DMS 273 (cell line): Measurements from ENCODE around the gene KRTAP1-3.

ENCODE experiments used
- DNase-seq: peaks from one replicate; lab custom pipeline; 2025; ENCODE audit not compliant: unreplicated experiment; lab: John Stamatoyannopoulos, UW

Gene KRTAP1-3

DNA sequence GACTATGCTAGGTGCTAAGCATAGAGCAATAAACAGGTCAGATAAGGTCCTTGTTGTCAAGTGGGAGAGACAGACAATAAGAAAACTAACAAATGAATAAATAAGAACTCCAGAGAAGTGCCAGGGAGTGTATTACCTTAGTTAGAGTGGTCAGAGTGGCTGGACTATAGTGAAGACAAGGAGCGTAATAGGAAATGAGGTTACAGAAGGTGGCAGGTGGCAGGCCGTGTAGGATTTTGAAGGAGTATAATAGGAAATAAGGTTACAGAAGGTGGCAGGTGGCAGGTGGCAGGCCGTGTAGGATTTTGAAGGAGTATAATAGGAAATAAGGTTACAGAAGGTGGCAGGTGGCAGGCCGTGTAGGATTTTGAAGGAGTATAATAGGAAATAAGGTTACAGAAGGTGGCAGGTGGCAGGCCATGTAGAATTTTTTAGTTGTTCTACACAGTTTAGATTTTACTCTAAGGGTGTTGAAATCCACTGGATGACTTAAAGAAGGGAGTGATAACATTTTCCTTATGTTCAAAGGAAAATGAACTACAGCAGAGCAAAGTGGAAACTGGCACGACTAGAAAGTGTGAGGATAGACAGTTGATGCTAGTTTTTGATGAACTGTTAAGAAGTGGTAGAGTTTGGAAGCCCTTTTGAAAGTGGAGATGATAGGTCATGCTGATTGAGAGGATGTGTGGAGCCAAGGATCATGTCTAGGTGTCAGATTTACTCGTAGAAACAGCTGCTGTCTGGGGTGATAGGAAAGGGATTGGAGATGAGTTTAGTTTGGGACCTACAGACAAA is 22.2 kb downstream of the KRTAP1-3 start:
- no peak for DNase-seq

DNA sequence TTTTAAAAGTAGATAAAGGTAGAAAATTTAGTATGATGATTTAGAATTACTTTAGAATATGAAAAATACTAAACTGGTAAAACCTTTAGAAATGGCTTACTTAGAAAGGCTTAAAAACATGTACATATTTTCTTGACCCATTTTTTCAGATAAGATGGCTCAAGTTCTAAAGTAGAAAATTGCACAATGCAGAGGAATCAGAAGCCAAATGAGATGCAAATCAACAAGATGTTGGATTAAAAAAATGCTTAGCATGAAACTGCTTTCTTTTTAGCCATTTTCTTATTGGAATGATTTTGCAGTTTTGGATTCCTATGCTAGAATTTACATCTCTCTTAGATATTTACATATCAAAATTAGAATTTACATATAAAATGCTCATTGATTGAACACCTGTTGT is 24.2 kb downstream of the KRTAP1-3 start:
- DNase-seq: no peak

GRCh38 chr17:41009936-41010335 is 24.7 kb downstream of the KRTAP1-3 start:
- no peak for DNase-seq

GRCh38 chr17:41009301-41009760 is 25.3 kb downstream of the KRTAP1-3 start:
- no peak for DNase-seq

- peak; percentile 57 for DNase-seq
These were observed 25.9 kb downstream of the KRTAP1-3 start, which contains the start of gene KRTAP3-1 for GRCh38 chr17:41008811-41009210. Gene KRTAP3-1 (minus strand): TSS chr17:41009128. CDS start chr17:41009074, 54 bp downstream.

DNA sequence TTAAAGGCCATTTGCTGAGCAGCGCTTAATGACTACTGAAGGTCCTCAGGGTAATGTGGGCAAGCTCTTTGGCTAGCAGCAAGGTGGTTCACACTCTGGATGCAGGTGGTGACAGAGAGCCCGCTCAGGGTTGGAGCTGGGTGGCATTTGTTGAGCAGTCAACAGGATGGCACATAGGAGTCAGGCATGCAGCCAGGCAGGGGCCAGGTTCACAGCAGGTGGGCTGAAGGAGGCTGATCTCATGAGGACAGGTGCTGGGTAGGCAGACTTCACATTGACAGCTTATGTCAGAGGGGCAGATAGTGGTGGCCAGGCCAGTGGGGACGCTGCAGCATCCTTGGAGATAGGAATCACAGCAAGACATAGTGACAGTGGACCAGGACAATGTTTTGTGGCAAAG is 30.3 kb downstream of the KRTAP1-3 start:
- DNase-seq: no peak

GRCh38 chr17:41003926-41004325 is 30.7 kb downstream of the KRTAP1-3 start:
- no peak for DNase-seq

DNA sequence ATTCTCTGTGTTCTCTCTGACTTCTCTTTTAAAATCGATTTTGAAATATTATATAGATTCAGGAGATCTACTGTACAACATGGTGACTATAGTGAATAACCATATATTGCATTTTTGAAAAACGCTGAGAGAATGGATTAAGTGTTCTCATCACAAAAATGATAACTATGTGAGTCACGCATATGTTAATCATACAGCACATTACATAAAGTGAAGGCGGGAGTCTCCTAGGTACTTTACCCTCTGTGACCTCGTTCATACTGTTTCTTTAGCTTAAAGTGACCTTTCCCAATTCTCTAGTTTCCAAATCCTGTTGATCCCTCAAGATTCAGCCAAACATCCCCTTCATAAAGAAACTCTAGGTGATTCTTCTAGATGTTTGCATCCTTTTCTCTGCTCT is 31.9 kb downstream of the KRTAP1-3 start:
- DNase-seq: no peak

GRCh38 chr17:41001795-41002194 is 32.9 kb downstream of the KRTAP1-3 start:
- DNase-seq: no peak

DNA sequence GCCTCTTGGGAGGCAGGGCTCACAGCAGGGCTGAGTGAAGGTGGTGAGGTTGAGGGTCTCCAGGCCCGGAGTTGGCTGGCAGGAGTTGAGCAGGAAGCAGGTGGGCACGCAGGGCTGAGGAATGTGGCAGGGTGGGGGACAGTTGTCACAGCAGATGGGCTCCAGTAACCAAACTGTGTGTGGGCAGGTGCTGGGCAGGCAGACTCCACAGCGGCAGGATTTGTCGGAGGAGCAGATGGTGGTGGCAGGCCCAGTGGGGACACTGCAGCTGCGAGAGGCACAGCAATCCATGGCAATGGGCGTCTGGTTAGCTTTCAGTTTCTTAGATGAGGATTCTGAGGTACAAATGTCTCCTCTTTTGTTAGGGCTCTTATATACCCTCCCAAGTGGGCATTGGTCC is 35.1 kb downstream of the KRTAP1-3 start, which contains the start of gene KRTAP3-2:
Gene KRTAP3-2 (minus strand): TSS at position 344 of the 400 bp plus-strand sequence. CDS start 53 bp downstream, at position 291.
- DNase-seq: peak; percentile 52

DNA sequence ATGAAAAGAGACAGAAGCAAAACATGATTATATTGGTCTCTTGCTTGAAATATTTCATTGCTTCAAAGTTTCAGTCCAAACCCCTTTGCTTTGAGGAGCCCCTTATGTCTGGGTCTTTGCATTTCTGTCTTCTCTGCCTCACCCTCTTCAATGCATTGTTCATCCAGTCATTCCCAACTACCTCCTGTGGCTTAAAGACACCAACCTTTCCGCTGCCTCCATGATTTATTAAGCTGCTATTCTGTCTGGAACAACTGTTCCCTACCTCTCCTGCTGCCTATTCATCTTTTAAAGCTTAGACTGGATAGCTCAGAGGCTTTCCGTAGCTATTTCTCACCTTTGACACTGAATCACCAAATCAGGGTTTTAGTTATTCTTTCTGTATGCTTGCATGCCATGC is 37.3 kb downstream of the KRTAP1-3 start:
- no peak for DNase-seq

DNA sequence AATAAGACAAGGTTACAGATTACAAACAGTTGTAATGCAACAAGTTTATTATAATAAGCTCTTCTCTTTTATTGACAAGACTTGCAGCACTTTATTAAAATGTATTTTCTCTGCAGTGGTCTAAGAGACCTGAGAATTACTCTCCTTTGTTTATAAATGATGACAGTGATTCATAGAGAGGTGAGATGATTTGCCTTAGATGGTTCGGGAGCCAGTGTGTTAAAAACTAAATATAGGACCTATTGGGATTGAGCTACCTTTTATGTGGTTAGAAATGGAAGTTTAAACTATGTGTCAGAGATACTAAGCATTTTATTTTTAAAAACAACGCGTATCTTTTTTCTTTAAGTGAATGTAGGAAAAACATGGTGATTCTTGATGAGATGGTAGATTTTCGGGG is 37.8 kb downstream of the KRTAP1-3 start:
- no peak for DNase-seq

GRCh38 chr17:40995116-40995515 is 39.6 kb downstream of the KRTAP1-3 start:
- DNase-seq: no peak

DNA sequence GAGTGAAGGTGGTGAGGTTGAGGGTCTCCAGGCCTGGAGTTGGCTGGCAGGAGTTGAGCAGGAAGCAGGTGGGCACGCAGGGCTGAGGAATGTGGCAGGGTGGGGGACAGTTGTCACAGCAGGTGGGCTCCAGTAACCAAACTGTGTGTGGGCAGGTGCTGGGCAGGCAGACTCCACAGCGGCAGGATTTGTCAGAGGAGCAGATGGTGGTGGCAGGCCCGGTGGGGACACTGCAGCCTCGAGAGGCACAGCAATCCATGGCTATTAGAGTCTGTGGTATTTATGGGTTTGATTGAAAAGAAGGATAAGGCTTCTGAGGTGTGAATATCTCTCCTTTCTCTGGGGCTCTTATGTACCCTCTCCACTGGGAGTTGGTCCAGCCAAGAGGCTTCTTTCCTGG is 40.8 kb downstream of the KRTAP1-3 start, which contains the start of gene KRTAP3-3:
Gene KRTAP3-3 (minus strand): TSS at position 326 of the 400 bp plus-strand sequence. CDS start 67 bp downstream, at position 259.
- no peak for DNase-seq

- DNase-seq: no peak
These were observed 41.6 kb downstream of the KRTAP1-3 start for GRCh38 chr17:40993084-40993483.

DNA sequence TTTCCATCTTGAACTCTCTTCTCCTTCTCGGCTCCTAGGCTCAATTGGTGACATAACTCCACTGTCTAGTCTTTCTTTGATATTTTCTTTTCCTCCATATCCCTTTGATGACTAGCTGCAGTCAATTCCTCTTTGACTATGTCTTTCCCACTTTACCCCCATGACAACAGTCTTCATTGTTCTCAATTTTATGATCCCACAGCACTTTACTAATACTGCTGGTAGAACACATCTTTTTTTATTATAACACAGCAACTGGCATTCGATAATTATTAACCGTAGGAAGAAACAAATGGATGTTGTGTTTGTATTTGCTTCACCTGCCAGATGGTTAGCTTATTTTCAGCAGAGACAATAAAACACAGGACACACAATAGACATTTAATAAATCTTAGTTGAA is 42.0 kb downstream of the KRTAP1-3 start:
- no peak for DNase-seq

GRCh38 chr17:40986920-40987319 is 47.8 kb downstream of the KRTAP1-3 start:
- no peak for DNase-seq

- DNase-seq: no peak
These were observed 50.4 kb downstream of the KRTAP1-3 start, which contains the start of gene KRT40 for GRCh38 chr17:40984226-40984625. Gene KRT40 (minus strand): TSS chr17:40984326. CDS start chr17:40984273, 53 bp downstream.
